Measurements from ENCODE around the gene TMTC3.
"Not testable (repeated sequence)": the region's sequence is repeated elsewhere in the genome, so short reads cannot be mapped to it uniquely, and the experiment has no call there.

The TMTC3 gene

GRCh38 chr12:88141774-88142609 is at the start of gene TMTC3, which contains the start of gene CEP290:
TSS of gene TMTC3 (plus strand) at chr12:88142307. CDS start at chr12:88148316, 6,009 bp downstream.
TSS of gene CEP290 (minus strand) at chr12:88142088. CDS start at chr12:88141307, 781 bp downstream.
- DNase-seq (ENCODE audit: low spot score), result peak; percentile 90

GRCh38 chr12:88092771-88093170 is 49.3 kb upstream of the TMTC3 start:
- no peak for DNase-seq (ENCODE audit: low spot score)

- DNase-seq (ENCODE audit: low spot score), result no peak
Measured at GRCh38 chr12:88093573-88093972, 48.5 kb upstream of the TMTC3 start.

GRCh38 chr12:88108021-88108420 is 34.1 kb upstream of the TMTC3 start:
- DNase-seq (ENCODE audit: low spot score), result peak; percentile 3

- DNase-seq (ENCODE audit: low spot score), result peak; percentile 6
Measured at GRCh38 chr12:88111074-88111652, 30.9 kb upstream of the TMTC3 start.

- peak; percentile 5 for DNase-seq (ENCODE audit: low spot score)
Measured at GRCh38 chr12:88113871-88114270, 28.2 kb upstream of the TMTC3 start.

- no peak for DNase-seq (ENCODE audit: low spot score)
Measured at GRCh38 chr12:88122666-88123065, 19.4 kb upstream of the TMTC3 start.

- no peak for DNase-seq (ENCODE audit: low spot score)
Measured at GRCh38 chr12:88127099-88127498, 15.0 kb upstream of the TMTC3 start.

GRCh38 chr12:88127855-88128254 is 14.3 kb upstream of the TMTC3 start:
- no peak for DNase-seq (ENCODE audit: low spot score)

GRCh38 chr12:88132392-88132791 is 9.7 kb upstream of the TMTC3 start:
- DNase-seq (ENCODE audit: low spot score), result no peak

GRCh38 chr12:88133181-88133580 is 8.9 kb upstream of the TMTC3 start:
- not testable (repeated sequence) for DNase-seq (ENCODE audit: low spot score)

GRCh38 chr12:88139711-88140110 is 2.4 kb upstream of the TMTC3 start:
- not testable (repeated sequence) for DNase-seq (ENCODE audit: low spot score)

GRCh38 chr12:88141425-88141773 is 708 bp upstream of the TMTC3 start:
- no peak for DNase-seq (ENCODE audit: low spot score)

- no peak for DNase-seq (ENCODE audit: low spot score)
Measured at GRCh38 chr12:88142610-88142991, 494 bp downstream of the TMTC3 start.

- DNase-seq (ENCODE audit: low spot score), result no peak
Measured at GRCh38 chr12:88144037-88144436, 1.9 kb downstream of the TMTC3 start.

GRCh38 chr12:88144546-88145468 is 2.7 kb downstream of the TMTC3 start:
- no peak for DNase-seq (ENCODE audit: low spot score)

GRCh38 chr12:88145567-88146505 is 3.7 kb downstream of the TMTC3 start:
- no peak for DNase-seq (ENCODE audit: low spot score)

GRCh38 chr12:88150063-88150462 is 8.0 kb downstream of the TMTC3 start:
- DNase-seq (ENCODE audit: low spot score), result no peak

GRCh38 chr12:88153959-88154358 is 11.9 kb downstream of the TMTC3 start:
- no peak for DNase-seq (ENCODE audit: low spot score)

GRCh38 chr12:88156075-88156654 is 14.1 kb downstream of the TMTC3 start:
- DNase-seq (ENCODE audit: low spot score), result no peak

GRCh38 chr12:88163371-88163770 is 21.3 kb downstream of the TMTC3 start:
- DNase-seq (ENCODE audit: low spot score), result no peak

Measured in AG08396 (cell line).